Measurements from ENCODE around the gene DNM2. TPM values are rescaled to one million over a fixed set of nuclear protein-coding genes. Genes with fewer than 3 reads are reported as not detected.

DNM2 gene
- total and polyA plus RNA-seq, 9 of the 15 experiments (the other 6 are each of a cell fraction or from before 2014, with no cell fraction given), result 2.2 to 161 (median 72.6) TPM

- TF ChIP-seq, protein P1, sequence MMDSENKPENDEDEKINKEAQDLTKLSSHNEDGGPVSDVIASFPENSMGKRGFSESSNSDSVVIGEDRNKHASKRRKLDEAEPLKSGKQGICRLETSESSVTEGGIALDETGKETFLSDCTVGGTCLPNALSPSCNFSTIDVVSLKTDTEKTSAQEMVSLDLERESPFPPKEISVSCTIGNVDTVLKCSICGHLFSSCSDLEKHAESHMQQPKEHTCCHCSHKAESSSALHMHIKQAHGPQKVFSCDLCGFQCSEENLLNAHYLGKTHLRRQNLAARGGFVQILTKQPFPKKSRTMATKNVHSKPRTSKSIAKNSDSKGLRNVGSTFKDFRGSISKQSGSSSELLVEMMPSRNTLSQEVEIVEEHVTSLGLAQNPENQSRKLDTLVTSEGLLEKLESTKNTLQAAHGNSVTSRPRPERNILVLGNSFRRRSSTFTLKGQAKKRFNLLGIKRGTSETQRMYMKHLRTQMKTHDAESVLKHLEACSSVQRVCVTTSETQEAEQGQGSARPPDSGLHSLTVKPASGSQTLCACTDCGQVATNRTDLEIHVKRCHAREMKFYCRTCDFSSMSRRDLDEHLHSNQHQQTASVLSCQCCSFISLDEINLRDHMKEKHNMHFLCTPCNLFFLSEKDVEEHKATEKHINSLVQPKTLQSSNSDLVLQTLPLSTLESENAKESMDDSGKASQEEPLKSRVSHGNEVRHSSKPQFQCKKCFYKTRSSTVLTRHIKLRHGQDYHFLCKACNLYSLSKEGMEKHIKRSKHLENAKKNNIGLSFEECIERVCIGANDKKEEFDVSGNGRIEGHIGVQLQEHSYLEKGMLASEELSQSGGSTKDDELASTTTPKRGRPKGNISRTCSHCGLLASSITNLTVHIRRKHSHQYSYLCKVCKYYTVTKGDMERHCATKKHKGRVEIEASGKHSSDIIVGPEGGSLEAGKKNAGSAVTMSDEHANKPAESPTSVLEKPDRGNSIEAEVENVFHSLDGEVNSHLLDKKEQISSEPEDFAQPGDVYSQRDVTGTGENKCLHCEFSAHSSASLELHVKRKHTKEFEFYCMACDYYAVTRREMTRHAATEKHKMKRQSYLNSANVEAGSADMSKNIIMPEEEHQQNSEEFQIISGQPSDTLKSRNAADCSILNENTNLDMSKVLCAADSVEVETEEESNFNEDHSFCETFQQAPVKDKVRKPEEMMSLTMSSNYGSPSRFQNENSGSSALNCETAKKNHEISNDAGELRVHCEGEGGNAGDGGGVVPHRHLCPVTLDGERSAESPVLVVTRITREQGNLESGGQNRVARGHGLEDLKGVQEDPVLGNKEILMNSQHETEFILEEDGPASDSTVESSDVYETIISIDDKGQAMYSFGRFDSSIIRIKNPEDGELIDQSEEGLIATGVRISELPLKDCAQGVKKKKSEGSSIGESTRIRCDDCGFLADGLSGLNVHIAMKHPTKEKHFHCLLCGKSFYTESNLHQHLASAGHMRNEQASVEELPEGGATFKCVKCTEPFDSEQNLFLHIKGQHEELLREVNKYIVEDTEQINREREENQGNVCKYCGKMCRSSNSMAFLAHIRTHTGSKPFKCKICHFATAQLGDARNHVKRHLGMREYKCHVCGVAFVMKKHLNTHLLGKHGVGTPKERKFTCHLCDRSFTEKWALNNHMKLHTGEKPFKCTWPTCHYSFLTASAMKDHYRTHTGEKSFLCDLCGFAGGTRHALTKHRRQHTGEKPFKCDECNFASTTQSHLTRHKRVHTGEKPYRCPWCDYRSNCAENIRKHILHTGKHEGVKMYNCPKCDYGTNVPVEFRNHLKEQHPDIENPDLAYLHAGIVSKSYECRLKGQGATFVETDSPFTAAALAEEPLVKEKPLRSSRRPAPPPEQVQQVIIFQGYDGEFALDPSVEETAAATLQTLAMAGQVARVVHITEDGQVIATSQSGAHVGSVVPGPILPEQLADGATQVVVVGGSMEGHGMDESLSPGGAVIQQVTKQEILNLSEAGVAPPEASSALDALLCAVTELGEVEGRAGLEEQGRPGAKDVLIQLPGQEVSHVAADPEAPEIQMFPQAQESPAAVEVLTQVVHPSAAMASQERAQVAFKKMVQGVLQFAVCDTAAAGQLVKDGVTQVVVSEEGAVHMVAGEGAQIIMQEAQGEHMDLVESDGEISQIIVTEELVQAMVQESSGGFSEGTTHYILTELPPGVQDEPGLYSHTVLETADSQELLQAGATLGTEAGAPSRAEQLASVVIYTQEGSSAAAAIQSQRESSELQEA (IDR thresholded peaks at IDR 0.05; ENCODE audit: low read depth), result no peak
- peak; percentile 65; the same call in 1 of the 2 replicates for TF ChIP-seq NFRKB (IDR thresholded peaks at IDR 0.05; ENCODE audit: low read depth)
- no peak for TF ChIP-seq USF1 (CRISPR knock-in tag; IDR thresholded peaks at IDR 0.05)
- TF ChIP-seq, protein P2, sequence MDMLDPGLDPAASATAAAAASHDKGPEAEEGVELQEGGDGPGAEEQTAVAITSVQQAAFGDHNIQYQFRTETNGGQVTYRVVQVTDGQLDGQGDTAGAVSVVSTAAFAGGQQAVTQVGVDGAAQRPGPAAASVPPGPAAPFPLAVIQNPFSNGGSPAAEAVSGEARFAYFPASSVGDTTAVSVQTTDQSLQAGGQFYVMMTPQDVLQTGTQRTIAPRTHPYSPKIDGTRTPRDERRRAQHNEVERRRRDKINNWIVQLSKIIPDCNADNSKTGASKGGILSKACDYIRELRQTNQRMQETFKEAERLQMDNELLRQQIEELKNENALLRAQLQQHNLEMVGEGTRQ (CRISPR knock-in tag; IDR thresholded peaks at IDR 0.05), result no peak
- TF ChIP-seq ATF3 (IDR thresholded peaks at IDR 0.05), result peak; percentile 70
- TF ChIP-seq ATF3 (CRISPR knock-in tag; conservative IDR thresholded peaks at IDR 0.05), result no peak
- no peak; the same call in 1 of the 2 replicates for TF ChIP-seq SMAD4 (CRISPR knock-in tag; conservative IDR thresholded peaks at IDR 0.05)
- TF ChIP-seq HNRNPUL1 (IDR thresholded peaks at IDR 0.05; ENCODE audit: low read length), result no peak
- no peak for TF ChIP-seq ZNF197 (CRISPR knock-in tag; IDR thresholded peaks at IDR 0.05; ENCODE audit: low read depth)
- TF ChIP-seq POLR2AphosphoS2 (IDR thresholded peaks at IDR 0.05; ENCODE audit: low read length), result no peak
- TF ChIP-seq NCOR1 (IDR thresholded peaks at IDR 0.05), result no peak
- TF ChIP-seq, protein P3, sequence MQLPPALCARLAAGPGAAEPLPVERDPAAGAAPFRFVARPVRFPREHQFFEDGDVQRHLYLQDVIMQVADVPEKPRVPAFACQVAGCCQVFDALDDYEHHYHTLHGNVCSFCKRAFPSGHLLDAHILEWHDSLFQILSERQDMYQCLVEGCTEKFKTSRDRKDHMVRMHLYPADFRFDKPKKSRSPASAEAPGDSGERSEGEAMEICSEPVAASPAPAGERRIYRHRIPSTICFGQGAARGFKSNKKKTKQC (CRISPR knock-in tag; IDR thresholded peaks at IDR 0.05), result no peak
- 0 out of 2 replicates have a peak, but pooled peaks have one; percentile 19 for TF ChIP-seq ESRRA (IDR thresholded peaks at IDR 0.05; ENCODE audit: borderline replicate concordance, low read depth)
- TF ChIP-seq, protein P4, sequence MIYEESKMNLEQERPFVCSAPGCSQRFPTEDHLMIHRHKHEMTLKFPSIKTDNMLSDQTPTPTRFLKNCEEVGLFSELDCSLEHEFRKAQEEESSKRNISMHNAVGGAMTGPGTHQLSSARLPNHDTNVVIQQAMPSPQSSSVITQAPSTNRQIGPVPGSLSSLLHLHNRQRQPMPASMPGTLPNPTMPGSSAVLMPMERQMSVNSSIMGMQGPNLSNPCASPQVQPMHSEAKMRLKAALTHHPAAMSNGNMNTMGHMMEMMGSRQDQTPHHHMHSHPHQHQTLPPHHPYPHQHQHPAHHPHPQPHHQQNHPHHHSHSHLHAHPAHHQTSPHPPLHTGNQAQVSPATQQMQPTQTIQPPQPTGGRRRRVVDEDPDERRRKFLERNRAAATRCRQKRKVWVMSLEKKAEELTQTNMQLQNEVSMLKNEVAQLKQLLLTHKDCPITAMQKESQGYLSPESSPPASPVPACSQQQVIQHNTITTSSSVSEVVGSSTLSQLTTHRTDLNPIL (CRISPR knock-in tag; IDR thresholded peaks at IDR 0.05), result no peak
- no peak for TF ChIP-seq MYNN (IDR thresholded peaks at IDR 0.05)
- no peak for TF ChIP-seq MYNN (CRISPR knock-in tag; IDR thresholded peaks at IDR 0.05)
- no peak for TF ChIP-seq ZNF717 (CRISPR knock-in tag; IDR thresholded peaks at IDR 0.05)
Measured at GRCh38 chr19:10812902-10813404, 95.1 kb downstream of the DNM2 start (continued).
